ENCODE measurements around the gene ZFTA.
"Not testable (repeated sequence)": the region's sequence is repeated elsewhere in the genome, so short reads cannot be mapped to it uniquely, and the experiment has no call there.

Gene ZFTA
- 3.1 to 9.8 reads per million in 2 donors for total RNA-seq

GRCh38 chr11:63768237-63769041 lies at the start of gene ZFTA:
ZFTA (minus strand) TSS chr11:63768775; CDS start chr11:63768622, 153 bp downstream.
- DNase-seq: peak; percentile 57

GRCh38 chr11:63817758-63818498 lies 49.4 kb upstream of the ZFTA start:
- DNase-seq: no peak

DNA sequence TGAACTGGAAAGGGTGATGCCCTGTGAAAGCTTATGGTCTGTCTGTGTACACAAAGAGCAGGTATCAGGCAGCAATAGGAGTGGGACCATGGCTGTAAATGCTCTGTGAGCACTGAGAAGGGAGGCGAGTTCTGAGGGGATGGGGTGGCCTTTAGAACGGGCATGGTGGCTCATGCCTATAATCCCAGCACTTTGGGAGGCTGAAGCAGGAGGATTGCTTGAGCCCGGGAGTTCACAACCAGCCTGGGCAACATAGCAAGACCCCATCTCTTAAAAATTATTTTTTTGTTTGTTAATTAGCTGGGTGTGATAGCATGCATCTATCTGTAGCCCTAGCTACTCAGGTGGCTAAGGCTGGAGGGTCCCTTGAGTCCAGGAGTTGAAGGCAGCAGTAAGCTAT lies 48.2 kb upstream of the ZFTA start:
- no peak for DNase-seq

DNA sequence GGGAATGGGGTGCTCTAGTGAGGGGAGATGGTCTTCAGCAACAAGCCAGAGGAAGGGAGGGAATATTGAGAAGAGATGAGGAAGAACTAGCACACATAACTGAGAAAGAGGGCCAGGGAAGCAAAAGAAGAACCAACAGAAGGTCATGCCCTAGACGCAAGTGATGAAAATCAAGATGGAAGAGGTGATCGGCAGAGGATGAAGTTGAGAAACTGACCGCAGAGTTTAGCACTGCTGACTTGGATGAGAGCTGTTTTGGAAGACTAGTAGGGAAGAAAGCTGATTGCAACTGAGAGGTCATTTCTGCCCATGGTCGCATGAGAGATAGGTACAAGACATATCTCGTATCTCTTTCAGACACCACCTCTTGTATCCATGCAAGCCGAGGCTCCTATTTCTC lies 47.6 kb upstream of the ZFTA start:
- DNase-seq: no peak

DNA sequence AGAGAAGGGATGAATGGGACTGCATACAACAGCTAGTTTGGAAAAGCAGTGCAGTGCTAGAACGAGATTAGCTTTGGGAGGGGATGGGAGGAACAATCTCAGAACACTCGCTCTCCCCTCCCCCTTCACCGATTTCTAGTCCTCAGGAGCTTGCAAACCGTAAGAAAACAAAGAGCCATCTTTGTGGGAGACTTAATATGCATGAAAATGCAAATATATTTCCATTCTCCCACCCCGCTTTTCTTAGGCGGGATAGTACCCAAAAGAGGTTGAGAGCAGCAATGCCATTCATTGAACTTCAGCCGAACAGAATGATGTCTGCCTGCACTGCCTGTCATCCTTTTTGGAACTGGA lies 45.8 kb upstream of the ZFTA start:
- DNase-seq: no peak

GRCh38 chr11:63813563-63814382 lies 45.2 kb upstream of the ZFTA start:
- DNase-seq: peak; percentile 21

DNA sequence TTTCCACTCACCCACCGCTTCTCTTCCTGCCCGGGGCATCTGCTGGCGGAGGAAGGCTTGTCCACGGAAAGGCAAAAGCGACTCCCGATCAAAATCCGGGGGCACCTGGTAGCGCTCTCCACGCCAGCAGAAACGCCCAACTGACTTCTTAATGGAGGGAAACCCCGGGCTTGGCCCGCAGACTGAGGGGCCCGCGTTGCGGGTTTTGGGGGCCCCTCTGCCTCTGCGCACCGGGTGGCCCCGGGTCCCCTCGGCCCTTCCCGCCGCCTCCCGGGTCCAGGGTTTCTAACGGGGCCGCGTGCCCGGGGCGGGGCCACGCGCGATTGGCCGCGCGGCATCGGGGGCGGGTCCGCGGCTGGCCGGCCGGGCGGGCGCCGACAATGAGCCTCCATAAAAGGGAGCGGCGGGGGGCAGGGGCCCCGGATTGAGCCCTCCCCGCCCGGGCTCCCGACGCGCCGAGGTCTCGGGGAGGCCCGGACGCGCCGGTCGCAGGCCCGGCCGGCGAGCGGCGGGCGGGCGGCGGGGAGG lies 44.5 kb upstream of the ZFTA start, which contains the start of gene SPINDOC:
SPINDOC (plus strand) TSS at position 422 of the 528 bp plus-strand sequence. CDS start 231 bp downstream, outside the sequence.
- peak; percentile 63 for DNase-seq

DNA sequence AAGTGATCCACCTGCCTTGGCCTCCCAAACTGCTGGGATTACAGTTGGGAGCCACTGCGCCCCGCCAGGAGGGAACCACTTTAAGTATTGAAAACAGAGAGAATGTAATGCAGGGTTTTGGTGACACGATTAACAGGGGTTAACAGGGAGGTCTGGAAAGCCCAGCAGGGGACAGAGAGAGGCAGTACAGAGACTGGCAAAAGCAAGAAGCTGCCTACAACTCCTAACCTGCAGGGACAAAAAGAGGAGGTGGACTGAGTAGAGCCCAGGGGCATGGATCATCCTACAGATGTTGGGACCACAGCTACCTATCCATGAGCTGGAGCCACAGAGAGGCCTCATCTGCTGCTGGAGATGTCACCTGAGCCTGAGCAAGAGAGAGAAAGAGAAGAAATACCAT lies 42.9 kb upstream of the ZFTA start:
- no peak for DNase-seq

- not testable (repeated sequence) for DNase-seq
These were observed 41.8 kb upstream of the ZFTA start for GRCh38 chr11:63810383-63810782.

DNA sequence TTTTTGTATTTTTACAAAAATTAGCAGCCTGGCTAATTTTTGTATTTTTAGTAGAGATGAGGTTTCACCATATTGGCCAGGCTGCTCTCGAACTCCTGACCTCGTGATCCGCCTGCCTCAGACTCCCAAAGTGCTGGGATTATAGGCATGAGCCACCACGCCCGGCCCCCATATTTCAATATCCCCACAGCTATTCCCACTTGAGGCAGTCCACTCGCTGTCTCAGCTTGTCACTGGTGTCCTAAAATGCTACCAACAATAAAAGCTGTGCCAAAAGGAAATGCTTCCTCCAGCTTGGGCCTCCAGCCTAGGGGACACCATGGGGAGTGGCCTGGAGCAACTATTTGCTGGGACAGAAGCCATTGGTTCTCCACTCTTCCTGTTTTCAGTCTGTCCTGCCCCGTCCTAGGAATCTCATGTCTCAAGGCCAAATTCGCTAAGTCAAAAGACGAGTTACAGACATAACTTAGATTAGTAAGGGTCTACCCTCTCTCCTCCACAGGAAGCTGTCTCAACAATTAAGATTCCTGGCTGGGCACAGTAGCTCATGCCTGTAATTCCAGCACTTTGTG lies 37.4 kb upstream of the ZFTA start:
- DNase-seq: no peak

- no peak for DNase-seq
These were observed 35.7 kb upstream of the ZFTA start for GRCh38 chr11:63804259-63804658.

- DNase-seq: no peak
These were observed 34.3 kb upstream of the ZFTA start for GRCh38 chr11:63802637-63803414.

DNA sequence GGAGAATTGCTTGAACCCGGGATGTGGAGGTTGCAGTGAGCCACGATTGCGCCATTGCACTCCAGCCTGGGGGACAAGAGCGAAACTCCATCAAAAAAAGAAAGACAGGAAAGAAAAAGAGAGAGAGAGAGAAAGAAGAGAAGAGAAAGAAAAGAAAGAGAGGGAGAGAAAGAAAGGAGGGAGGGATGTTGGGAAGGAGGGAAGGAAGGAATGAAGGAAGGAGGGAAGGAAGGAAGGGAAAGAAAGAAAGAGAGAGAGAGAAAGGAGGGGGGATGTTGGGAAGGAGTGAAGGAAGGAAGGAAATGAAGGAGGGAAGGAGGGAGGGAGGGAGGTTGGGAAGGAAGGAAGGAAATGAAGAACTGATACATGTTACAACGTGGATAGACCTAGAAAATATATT lies 32.3 kb upstream of the ZFTA start:
- no peak for DNase-seq

DNA sequence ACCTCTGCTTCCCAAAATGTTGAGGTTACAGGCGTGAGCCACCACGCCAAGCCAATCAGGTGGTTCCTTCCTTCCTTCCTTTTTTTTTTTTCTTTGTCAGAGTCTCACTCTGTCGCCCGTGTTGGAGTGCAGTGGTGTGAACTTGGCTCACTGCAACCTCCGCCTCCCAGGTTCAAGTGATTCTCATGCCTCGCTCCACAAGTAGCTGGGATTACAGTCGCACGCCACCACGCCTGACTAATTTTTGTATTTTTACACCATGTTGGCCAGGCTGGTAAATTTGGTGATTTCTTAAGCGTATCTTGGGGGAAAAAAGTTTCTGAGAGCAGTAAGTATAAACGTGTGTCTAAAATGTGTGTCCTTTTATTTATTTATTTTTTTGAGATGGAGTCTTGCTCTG lies 26.5 kb upstream of the ZFTA start:
- DNase-seq: no peak

DNA sequence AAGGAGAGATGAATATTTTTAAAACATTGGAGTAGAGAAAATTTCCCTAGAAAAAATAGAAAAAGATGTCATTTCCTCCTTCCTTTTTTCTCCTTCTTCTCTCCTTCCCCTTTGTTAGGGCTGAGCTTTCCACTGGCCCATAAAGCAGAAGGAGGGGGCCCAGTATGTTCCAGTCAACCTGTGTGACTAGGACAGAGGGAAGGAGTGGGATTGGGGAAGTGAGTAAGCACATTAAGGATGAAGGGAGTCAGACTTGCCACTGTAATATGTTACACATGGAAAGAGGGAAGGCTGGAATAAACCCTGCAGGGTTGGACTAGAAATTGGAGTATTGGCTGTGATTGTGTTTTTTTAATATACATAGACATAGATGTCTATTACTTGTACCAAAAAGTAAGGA lies 24.6 kb upstream of the ZFTA start:
- DNase-seq: no peak

DNA sequence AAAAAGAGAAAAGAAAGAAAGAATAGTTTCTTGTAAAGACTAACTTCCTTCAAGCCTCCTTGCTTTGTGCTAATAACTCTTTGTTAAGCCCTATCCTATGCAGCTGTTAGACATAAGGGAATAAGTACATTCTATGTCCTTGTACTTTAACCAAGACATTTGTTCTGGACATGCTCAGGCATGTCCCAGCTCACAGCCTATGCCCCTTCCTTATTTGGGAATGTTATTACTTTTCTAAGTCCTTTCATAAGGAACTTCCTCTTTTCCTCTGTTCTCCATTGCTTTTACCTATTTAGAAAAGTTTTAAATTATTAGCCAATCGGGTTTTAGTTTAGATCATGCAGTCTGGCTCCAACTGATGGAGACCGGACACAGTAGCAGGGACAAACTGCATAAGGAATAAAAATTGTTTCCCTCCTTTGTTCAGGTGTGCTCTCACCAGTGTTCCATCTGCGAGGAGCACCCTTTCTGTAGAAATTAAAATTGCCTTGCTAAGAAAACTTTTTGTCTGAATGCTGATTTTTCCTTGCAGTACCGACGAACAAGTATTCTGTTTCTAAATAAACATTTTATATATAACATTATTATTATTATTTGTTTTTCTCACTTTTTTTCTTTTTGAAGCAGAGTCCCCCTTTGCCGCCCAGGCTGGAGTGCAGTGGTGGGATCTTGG lies 23.1 kb upstream of the ZFTA start:
- no peak for DNase-seq

DNA sequence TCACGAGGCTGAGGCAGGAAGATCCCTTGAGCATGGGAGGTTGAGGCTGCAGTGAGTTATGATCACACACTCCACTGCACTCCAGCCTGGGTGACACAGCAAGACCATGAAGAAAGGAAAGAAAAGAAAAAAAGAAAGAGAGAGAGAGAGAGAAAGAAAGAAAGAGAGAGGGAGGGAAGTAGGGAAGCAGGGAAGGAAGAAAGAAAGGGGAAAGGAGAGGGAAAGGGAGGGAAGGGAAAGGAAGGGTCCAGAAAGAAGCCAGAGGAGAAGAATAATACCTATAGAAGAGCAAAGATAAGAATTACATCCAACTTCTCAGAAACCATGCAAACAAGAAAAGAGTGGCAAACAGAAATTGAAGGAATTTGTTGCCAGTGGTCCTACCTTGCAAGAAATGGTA lies 17.2 kb upstream of the ZFTA start:
- no peak for DNase-seq

- no peak for DNase-seq
These were observed 15.5 kb upstream of the ZFTA start for GRCh38 chr11:63783925-63784592.

GRCh38 chr11:63782749-63783148 lies 14.2 kb upstream of the ZFTA start:
- DNase-seq: no peak

DNA sequence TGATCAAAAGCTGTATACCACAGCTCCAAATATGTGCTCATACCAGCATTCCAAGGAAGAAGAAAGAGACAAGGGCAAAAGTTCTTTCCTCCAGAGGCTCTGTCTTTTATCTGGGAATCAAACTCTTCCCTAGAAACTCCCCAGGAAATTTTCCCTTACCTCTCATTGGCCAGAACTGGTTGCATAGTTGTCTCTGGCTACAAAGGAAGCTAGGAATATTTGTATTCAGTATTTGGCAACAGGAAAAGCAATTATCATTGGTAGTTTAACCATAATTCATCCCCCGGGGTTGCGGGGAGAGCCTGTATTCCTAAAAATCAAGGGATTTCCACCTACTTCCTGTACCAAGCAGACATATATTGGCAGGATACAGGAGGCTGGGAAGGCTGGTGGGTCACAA lies 10.5 kb upstream of the ZFTA start:
- no peak for DNase-seq

DNA sequence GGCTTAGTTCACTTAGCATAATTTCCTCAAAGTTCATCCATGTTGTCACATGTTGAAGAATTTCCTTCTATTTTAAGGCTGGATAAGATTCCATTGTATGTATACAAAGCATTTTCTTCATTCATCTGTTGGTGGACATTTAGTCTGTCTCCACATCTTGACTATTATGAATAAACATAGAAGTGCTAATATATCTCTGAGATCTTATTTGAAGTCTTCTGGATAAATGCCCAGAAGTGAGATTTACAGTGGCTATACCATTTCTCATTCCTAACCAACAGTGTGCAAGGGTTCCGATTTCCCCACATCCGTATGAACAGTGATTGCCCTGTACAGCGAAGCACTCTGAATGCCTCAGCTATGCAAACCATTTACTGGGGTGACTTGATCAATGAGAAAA lies 6.6 kb upstream of the ZFTA start:
- DNase-seq: no peak
